Measurements from ENCODE around the gene DDX55.

Gene DDX55

GRCh38 chr12:123614531-123614930 is 12.6 kb downstream of the DDX55 start:
- no peak for DNase-seq

GRCh38 chr12:123617144-123617543 is 15.2 kb downstream of the DDX55 start:
- no peak for DNase-seq

GRCh38 chr12:123617580-123617979 is 15.7 kb downstream of the DDX55 start:
- no peak for DNase-seq

GRCh38 chr12:123621101-123621500 is 19.2 kb downstream of the DDX55 start:
- DNase-seq: no peak

- no peak for DNase-seq
Observed at GRCh38 chr12:123621619-123622530, 20.0 kb downstream of the DDX55 start.

- peak; percentile 95 for DNase-seq
Observed at GRCh38 chr12:123633379-123634141, 31.7 kb downstream of the DDX55 start, which contains the start of the genes EIF2B1 and GTF2H3. EIF2B1 (minus strand) TSS chr12:123633686; CDS start chr12:123633557, 129 bp downstream. GTF2H3 (plus strand) TSS chr12:123633829; CDS start chr12:123633860, 31 bp downstream.

GRCh38 chr12:123634142-123634561 is 32.3 kb downstream of the DDX55 start:
- DNase-seq: no peak

GRCh38 chr12:123643911-123644310 is 42.0 kb downstream of the DDX55 start:
- DNase-seq: no peak

- DNase-seq: no peak
Observed at GRCh38 chr12:123645380-123645779, 43.5 kb downstream of the DDX55 start.

GRCh38 chr12:123645878-123646277 is 44.0 kb downstream of the DDX55 start:
- DNase-seq: no peak

- DNase-seq: no peak
Observed at GRCh38 chr12:123648401-123648800, 46.5 kb downstream of the DDX55 start.

- no peak for DNase-seq
Observed at GRCh38 chr12:123654129-123654701, 52.3 kb downstream of the DDX55 start.

- DNase-seq: no peak
Observed at GRCh38 chr12:123655420-123655819, 53.5 kb downstream of the DDX55 start.

GRCh38 chr12:123656392-123656791 is 54.5 kb downstream of the DDX55 start:
- DNase-seq: no peak

- no peak for DNase-seq
Observed at GRCh38 chr12:123657211-123657610, 55.3 kb downstream of the DDX55 start.

- DNase-seq: no peak
Observed at GRCh38 chr12:123659996-123660727, 58.3 kb downstream of the DDX55 start.

- DNase-seq: no peak
Observed at GRCh38 chr12:123667771-123668170, 65.9 kb downstream of the DDX55 start.
